Loucy (cell line): ENCODE results near the gene CYP2W1.

ENCODE experiments used
- H2AFZ ChIP-seq: fragments of 200-600 bp; sonication (generic); 2 replicates; pipeline ENCODE4 v1.6.0; 2016; ENCODE audit warnings: antibody characterized with exemption, mild to moderate bottlenecking, low read length, moderate library complexity
- H3F3A ChIP-seq: fragments of 200-600 bp; 2 replicates; pipeline ENCODE4 v1.6.0; 2016; ENCODE audit warnings: antibody characterized with exemption, low read depth, mild to moderate bottlenecking
- H3K27me3 ChIP-seq: fragments of 200-600 bp; sonication (generic); 2 replicates; pipeline ENCODE4 v1.6.1; 2014; ENCODE audit warnings: low read length, mild to moderate bottlenecking; ENCODE audit not compliant: insufficient read depth, poor library complexity, severe bottlenecking
- H3K36me3 ChIP-seq: fragments of 200-600 bp; sonication (generic); 2 replicates; pipeline ENCODE4 v1.6.1; 2016; ENCODE audit warnings: low read length; ENCODE audit not compliant: insufficient read depth
- H3K4me1 ChIP-seq: fragments of 200-600 bp; sonication (generic); 2 replicates; pipeline ENCODE4 v1.5.1; 2014; ENCODE audit warnings: low read length, mild to moderate bottlenecking; ENCODE audit not compliant: insufficient read depth, poor library complexity, severe bottlenecking
- H3K4me2 ChIP-seq: fragments of 200-600 bp; sonication (generic); 2 replicates; pipeline ENCODE4 v1.6.0; 2014; ENCODE audit warnings: antibody characterized with exemption, low read length, low read depth, mild to moderate bottlenecking; ENCODE audit not compliant: poor library complexity, severe bottlenecking
- H3K4me3 ChIP-seq: fragments of 200-600 bp; sonication (generic); 2 replicates; pipeline ENCODE4 v1.5.1; 2014; ENCODE audit warnings: low read length, mild to moderate bottlenecking, mixed read lengths; ENCODE audit not compliant: poor library complexity, severe bottlenecking
- H3K79me2 ChIP-seq: fragments of 200-600 bp; sonication (generic); 2 replicates; pipeline ENCODE4 v1.6.1; 2014; ENCODE audit warnings: low read length; ENCODE audit not compliant: insufficient read depth
- H3K9ac ChIP-seq: fragments of 200-600 bp; sonication (generic); 2 replicates; pipeline ENCODE4 v1.6.0; 2014; ENCODE audit warnings: mild to moderate bottlenecking, low read depth, low read length, moderate library complexity; ENCODE audit not compliant: poor library complexity, severe bottlenecking
- H3K9me2 ChIP-seq: fragments of 200-600 bp; sonication (generic); replicated peaks from 2 replicates; pipeline ENCODE4 v1.6.1; 2016; ENCODE audit warnings: low read depth, low read length, mixed read lengths
- H3K9me3 ChIP-seq: fragments of 200-600 bp; sonication (generic); 2 replicates; pipeline ENCODE4 v1.6.1; 2014; ENCODE audit warnings: mild to moderate bottlenecking, antibody characterized with exemption, low read length, low read depth; ENCODE audit not compliant: insufficient read depth
- H4K20me1 ChIP-seq: fragments of 200-600 bp; sonication (generic); 2 replicates; pipeline ENCODE4 v1.6.0; 2014; ENCODE audit warnings: antibody characterized with exemption, low read length, mild to moderate bottlenecking; ENCODE audit not compliant: insufficient read depth, poor library complexity, severe bottlenecking
- CTCF ChIP-seq: fragments of 200-600 bp; sonication (generic); conservative IDR thresholded peaks from 2 replicates; pipeline ENCODE4 v1.5.1; 2014; ENCODE audit warnings: mild to moderate bottlenecking, antibody characterized with exemption, low read length
- EZH2phosphoT487 ChIP-seq: fragments of 200-600 bp; IDR thresholded peaks from 2 replicates; pipeline ENCODE4 v1.6.1; 2018; ENCODE audit warnings: antibody characterized with exemption, mild to moderate bottlenecking, moderate library complexity, borderline replicate concordance

CYP2W1 gene

GRCh38 chr7:966291-967069 lies 16.5 kb upstream of the CYP2W1 start:
- TF ChIP-seq CTCF = no peak
- TF ChIP-seq EZH2phosphoT487 = no peak
- Histone ChIP-seq H3K9me3 (no peaks in the 10 kb centered on the region), H3F3A (no peaks in the 10 kb centered on the region), H3K9me2 (no peaks in the 10 kb centered on the region), H3K4me2 (no peak overlapping the region), H3K79me2 (peaks cover 26% of the 10 kb centered on the region), H3K36me3 (peaks cover 36% of the 10 kb centered on the region; the same call in 1 of the 2 replicates), H3K4me1 (no peaks in the 10 kb centered on the region), H3K27me3 (no peaks in the 10 kb centered on the region), H3K9ac (no peak overlapping the region), H2AFZ (no peak overlapping the region), H4K20me1 (peaks cover 10% of the 10 kb centered on the region), H3K4me3 (no peak overlapping the region)

DNA sequence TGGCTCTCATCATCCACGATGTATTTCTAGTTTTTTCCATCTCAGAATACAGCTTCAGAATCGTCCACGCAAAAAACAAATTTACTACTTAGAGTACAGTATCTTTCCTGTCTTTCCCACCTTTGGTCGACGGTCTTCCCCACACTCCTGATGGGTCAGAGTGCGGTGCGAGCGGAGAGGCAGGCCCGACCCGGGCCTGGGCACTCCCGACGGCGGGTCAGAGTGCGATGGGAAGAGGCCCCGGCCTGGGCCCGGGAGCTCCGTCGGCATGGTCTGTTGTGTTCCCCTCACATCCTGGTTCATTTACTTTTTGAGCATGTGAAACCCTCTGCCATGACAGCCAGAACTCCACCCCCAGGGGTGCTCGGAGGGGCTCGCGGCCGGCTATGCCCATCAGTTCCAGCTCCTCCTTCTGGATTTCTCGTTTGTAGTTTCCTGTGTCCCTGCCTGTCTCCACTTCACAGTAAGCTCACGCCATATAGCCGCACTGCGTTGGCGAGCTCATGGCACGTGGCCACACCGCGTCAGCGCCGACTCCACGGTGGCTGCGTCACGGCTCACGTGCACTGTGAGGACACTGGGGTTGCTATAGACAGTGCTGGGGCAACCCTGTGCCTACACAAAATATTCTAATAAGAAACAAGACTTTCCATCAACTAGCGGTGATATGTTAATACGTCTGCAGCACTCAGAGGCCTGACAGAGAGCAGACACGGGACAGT lies 15.5 kb upstream of the CYP2W1 start:
- H3K79me2 ChIP-seq = peaks cover 36% of the 10 kb centered on the region
- TF ChIP-seq EZH2phosphoT487 (no peak), CTCF (no peak)
- peaks cover 43% of the 10 kb centered on the region; the same call in 1 of the 2 replicates for H3K36me3 ChIP-seq
- no peaks in the 10 kb centered on the region for H3K27me3 ChIP-seq
- no peak overlapping the region for H3K4me2 ChIP-seq
- peaks cover 15% of the 10 kb centered on the region for H4K20me1 ChIP-seq
- H3K4me3 ChIP-seq = no peak overlapping the region
- no peaks in the 10 kb centered on the region for H3F3A ChIP-seq
- H3K9me2 ChIP-seq = no peaks in the 10 kb centered on the region
- H3K9me3 ChIP-seq = no peaks in the 10 kb centered on the region
- peaks cover 8% of the 10 kb centered on the region for H3K4me1 ChIP-seq
- no peak overlapping the region for H2AFZ ChIP-seq
- no peak overlapping the region for H3K9ac ChIP-seq

DNA sequence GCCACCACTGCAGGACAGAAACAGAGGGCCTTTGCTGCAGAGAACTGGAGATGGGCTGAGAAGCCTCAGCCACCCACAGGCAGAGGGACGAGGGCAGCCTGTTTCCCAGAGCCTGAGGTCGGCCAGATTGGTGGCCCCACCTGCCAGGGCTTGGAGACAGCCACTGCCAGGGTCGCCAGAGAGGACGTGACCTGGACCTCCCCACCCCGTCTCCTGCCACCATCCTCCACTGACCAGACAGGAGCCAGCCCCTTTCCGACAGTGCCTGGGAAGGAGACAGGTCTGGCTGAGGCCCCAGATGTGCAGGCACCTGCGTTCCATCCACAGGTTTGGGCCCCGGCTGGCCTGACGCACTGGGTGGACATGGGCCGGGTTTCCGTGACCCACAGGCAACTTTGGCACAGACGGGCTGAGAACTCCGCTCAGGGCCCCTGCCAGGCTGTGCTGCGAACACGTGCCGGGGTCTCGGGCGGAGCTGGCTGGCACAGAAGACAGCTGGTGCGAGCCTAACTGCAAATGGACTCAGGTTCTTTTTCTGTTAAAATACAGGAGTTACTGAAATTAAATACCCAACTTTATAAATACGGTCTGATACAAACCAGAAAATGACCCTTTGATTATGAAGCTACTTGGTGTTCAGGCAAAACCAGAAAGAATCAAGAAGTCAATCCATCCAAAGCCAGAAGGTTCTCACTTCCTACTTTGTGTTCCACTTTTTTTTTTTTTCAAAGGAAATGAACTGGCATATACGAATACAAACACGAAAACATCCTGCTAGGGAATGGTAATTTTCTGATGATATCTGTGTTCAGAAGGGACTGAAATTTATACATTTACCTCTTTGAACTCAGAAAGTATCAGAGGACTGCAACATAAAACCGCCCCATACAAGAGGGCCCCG lies 14.5 kb upstream of the CYP2W1 start:
- H3K4me1 ChIP-seq = peaks cover 17% of the 10 kb centered on the region
- no peaks in the 10 kb centered on the region for H3K9me2 ChIP-seq
- peaks cover 45% of the 10 kb centered on the region for H3K79me2 ChIP-seq
- no peak overlapping the region for H3K4me3 ChIP-seq
- H3K9me3 ChIP-seq = no peaks in the 10 kb centered on the region
- no peak overlapping the region for H2AFZ ChIP-seq
- peaks cover 46% of the 10 kb centered on the region; the same call in 1 of the 2 replicates for H3K36me3 ChIP-seq
- no peak overlapping the region for H3K9ac ChIP-seq
- no peaks in the 10 kb centered on the region for H3F3A ChIP-seq
- TF ChIP-seq CTCF (no peak), EZH2phosphoT487 (no peak)
- H4K20me1 ChIP-seq = peaks cover 25% of the 10 kb centered on the region
- H3K27me3 ChIP-seq = no peaks in the 10 kb centered on the region
- H3K4me2 ChIP-seq = no peak overlapping the region
